Adipose tissue (tissue), 3 donors: ENCODE results near the gene TCP11L2. TPM values are rescaled to one million over a fixed set of nuclear protein-coding genes. Genes with fewer than 3 reads are reported as not detected.

Source experiments
- H3K27ac ChIP-seq: one replicate; pipeline ENCODE4 v1.5.1; 2013; ENCODE audit warnings: low read depth, low read length
- WGBS, 3 donors: extraction: QIAGEN DNeasy Blood & Tissue Kit; methylation state at CpG; one replicate each; pipeline ENCODE4 v1.1.7; 2013; 5-methylcytosine and 5-hydroxymethylcytosine counted together
- polyA plus RNA-seq, 3 donors: library from polyadenylated mRNA; stranded (reverse); fragments of 200-250 nt; gene quantifications; one replicate each; pipeline ENCODE4 v1.2.3, GENCODE V29; 2013
- donor health status: healthy with polysubstance abuse.
- donor health status: Bipolar disorder and iron deficiency.
- donor health status: healthy.

TCP11L2 gene
- 1 to 10 TPM; 4.0 to 9.2 (median 5.0) TPM for polyA plus RNA-seq

GRCh38 chr12:106302401-106303201 lies at the start of gene TCP11L2:
Gene TCP11L2 (plus strand): TSS chr12:106302733. CDS start chr12:106311076, 8,343 bp downstream.
- H3K27ac ChIP-seq, result peak within 1 kb of the TSS; percentile 95
- WGBS, 3 donors, result 0% methylated on average over 47 to 76 of the region's 76 CpGs

- no peak overlapping the region for H3K27ac ChIP-seq
- 88 to 91% (median 90%) methylated on average over 3 of the region's 3 CpGs for WGBS, 3 donors
These were observed 47.8 kb upstream of the TCP11L2 start for GRCh38 chr12:106254724-106255123.

- no peak overlapping the region for H3K27ac ChIP-seq
- WGBS, 3 donors, result 91 to 98% (median 95%) methylated on average over 3 of the region's 3 CpGs
These were observed 47.0 kb upstream of the TCP11L2 start for GRCh38 chr12:106255493-106255892.

GRCh38 chr12:106255952-106256351 lies 46.6 kb upstream of the TCP11L2 start:
- no peak overlapping the region for H3K27ac ChIP-seq
- WGBS, 3 donors, result 61 to 82% (median 64%) methylated on average over 5 of the region's 5 CpGs

- H3K27ac ChIP-seq, result no peak overlapping the region
These were observed 46.0 kb upstream of the TCP11L2 start for GRCh38 chr12:106256524-106256923.

- H3K27ac ChIP-seq, result no peak overlapping the region
- WGBS, 3 donors, result 73 to 85% (median 82%) methylated on average over 4 of the region's 4 CpGs
These were observed 44.3 kb upstream of the TCP11L2 start for GRCh38 chr12:106258226-106258625.

GRCh38 chr12:106258935-106259334 lies 43.6 kb upstream of the TCP11L2 start:
- 55 to 95% (median 85%) methylated on average over 1 of the region's 1 CpG for WGBS, 3 donors
- H3K27ac ChIP-seq, result no peak overlapping the region

- 75 to 97% (median 78%) methylated on average over 1 of the region's 1 CpG for WGBS, 3 donors
- no peak overlapping the region for H3K27ac ChIP-seq
These were observed 37.4 kb upstream of the TCP11L2 start for GRCh38 chr12:106265116-106265515.

GRCh38 chr12:106267535-106267934 lies 35.0 kb upstream of the TCP11L2 start:
- 67 to 78% (median 69%) methylated on average over 2 of the region's 2 CpGs for WGBS, 3 donors
- H3K27ac ChIP-seq, result no peak overlapping the region

- H3K27ac ChIP-seq, result no peak overlapping the region
- WGBS, 3 donors, result 76 to 90% (median 77%) methylated on average over 7 of the region's 7 CpGs
These were observed 33.3 kb upstream of the TCP11L2 start for GRCh38 chr12:106269150-106269771.

- H3K27ac ChIP-seq, result no peak overlapping the region
- WGBS, 3 donors, result 56 to 88% (median 69%) methylated on average over 5 of the region's 5 CpGs
These were observed 30.7 kb upstream of the TCP11L2 start for GRCh38 chr12:106271575-106272505.

GRCh38 chr12:106273491-106273890 lies 29.0 kb upstream of the TCP11L2 start:
- WGBS, 3 donors, result 81 to 95% (median 88%) methylated on average over 6 of the region's 6 CpGs
- H3K27ac ChIP-seq, result no peak overlapping the region

- H3K27ac ChIP-seq, result no peak overlapping the region
- 64 to 94% (median 92%) methylated on average over 6 of the region's 6 CpGs for WGBS, 3 donors
These were observed 28.5 kb upstream of the TCP11L2 start for GRCh38 chr12:106274012-106274411.

GRCh38 chr12:106274575-106275121 lies 27.9 kb upstream of the TCP11L2 start:
- 25 to 83% (median 72%) methylated on average over 7 of the region's 7 CpGs for WGBS, 3 donors

GRCh38 chr12:106275458-106275857 lies 27.1 kb upstream of the TCP11L2 start:
- no peak overlapping the region for H3K27ac ChIP-seq

More at GRCh38 chr12:106274575-106275121, 27.9 kb upstream of the TCP11L2 start:
- no peak overlapping the region for H3K27ac ChIP-seq

GRCh38 chr12:106276032-106276740 lies 26.3 kb upstream of the TCP11L2 start:
- WGBS, 3 donors, result 92 to 97% (median 95%) methylated on average over 4 of the region's 4 CpGs
- no peak overlapping the region for H3K27ac ChIP-seq

More at GRCh38 chr12:106275458-106275857, 27.1 kb upstream of the TCP11L2 start:
- WGBS, 3 donors, result 52 to 89% (median 81%) methylated on average over 9 of the region's 9 CpGs

- WGBS, 3 donors, result 54 to 68% (median 57%) methylated on average over 4 of the region's 4 CpGs
- no peak overlapping the region for H3K27ac ChIP-seq
These were observed 22.4 kb upstream of the TCP11L2 start for GRCh38 chr12:106280106-106280505.
